Esophagus (tissue), 2 donors: ENCODE results near the gene ERBB4. TPM values are rescaled to one million over a fixed set of nuclear protein-coding genes. Genes with fewer than 3 reads are reported as not detected.

ENCODE experiments used
- H3K27ac ChIP-seq, 2 donors: one replicate each; pipeline ENCODE4 v1.5.1; 2013; ENCODE audit warnings: low read depth in 2 of 2, mild to moderate bottlenecking in 2 of 2, inconsistent platforms in 1 of 2, low read length in 1 of 2, moderate library complexity in 1 of 2
- H3K27me3 ChIP-seq, 2 donors: one replicate each; pipeline ENCODE4 v1.6.1; 2013; ENCODE audit warnings: low read length in 2 of 2, control low read depth in 1 of 2, mild to moderate bottlenecking in 1 of 2; ENCODE audit not compliant: insufficient read depth in 2 of 2, control insufficient read depth in 1 of 2
- H3K36me3 ChIP-seq, 2 donors: one replicate each; pipeline ENCODE4 v1.6.1; 2013; ENCODE audit warnings: low read length in 1 of 2; ENCODE audit not compliant: control insufficient read depth in 2 of 2, insufficient read depth in 2 of 2
- H3K4me1 ChIP-seq, 2 donors: one replicate each; pipeline ENCODE4 v1.6.1; 2013; ENCODE audit warnings: low read length in 1 of 2; ENCODE audit not compliant: control insufficient read depth in 2 of 2, insufficient read depth in 2 of 2
- H3K4me3 ChIP-seq, 2 donors: one replicate each; pipeline ENCODE4 v1.5.1; 2013; ENCODE audit warnings: low read length in 2 of 2, mild to moderate bottlenecking in 2 of 2, low read depth in 1 of 2, moderate library complexity in 1 of 2
- H3K9me3 ChIP-seq, 2 donors: one replicate each; pipeline ENCODE4 v1.6.1; 2013; ENCODE audit warnings: mild to moderate bottlenecking in 2 of 2, low read depth in 1 of 2, low read length in 1 of 2, moderate library complexity in 1 of 2; ENCODE audit not compliant: control insufficient read depth in 2 of 2, insufficient read depth in 1 of 2
- WGBS, 2 donors: extraction: QIAGEN DNeasy Blood & Tissue Kit; methylation state at CpG; one replicate each; pipeline ENCODE4 v1.1.7; 2013; 5-methylcytosine and 5-hydroxymethylcytosine counted together
- polyA plus RNA-seq, 2 donors: library from polyadenylated mRNA; stranded (reverse); fragments of 200-250 nt; gene quantifications; one replicate each; pipeline ENCODE4 v1.2.3, GENCODE V29; 2013
- donor health status: healthy with polysubstance abuse.
- donor health status: Bipolar disorder and iron deficiency.

The ERBB4 gene
- polyA plus RNA-seq, 2 donors, result under 0.01 to 0.06 TPM

DNA sequence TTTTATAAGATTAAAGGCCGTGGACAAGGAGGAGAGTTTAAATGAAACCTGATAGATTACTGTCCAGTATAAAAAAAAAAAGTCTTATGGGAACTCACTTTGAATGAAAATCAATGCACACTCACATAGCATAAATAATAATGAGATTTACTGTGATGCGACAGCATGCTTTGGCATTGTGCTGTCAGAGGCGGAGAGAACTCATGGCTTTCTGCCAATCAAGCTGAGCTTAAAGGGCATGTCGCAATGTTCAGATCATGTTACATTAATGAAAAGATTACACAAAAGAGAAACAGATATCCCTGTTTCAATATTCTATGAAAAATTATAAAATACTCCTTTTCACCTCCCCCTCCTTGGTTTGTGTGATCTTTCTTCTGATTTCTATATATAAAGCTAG, 310.8 kb downstream of the ERBB4 start:
- Histone ChIP-seq H3K4me1 (no peaks in the 10 kb centered on the region), H3K36me3 (no peaks in the 10 kb centered on the region), H3K4me3 (no peak overlapping the region), H3K27me3 (no peaks in the 10 kb centered on the region), H3K9me3 (no peaks in the 10 kb centered on the region), H3K27ac (no peak overlapping the region)
- 19 to 28% methylated on average over 4 of the region's 4 CpGs for WGBS, 2 donors

DNA sequence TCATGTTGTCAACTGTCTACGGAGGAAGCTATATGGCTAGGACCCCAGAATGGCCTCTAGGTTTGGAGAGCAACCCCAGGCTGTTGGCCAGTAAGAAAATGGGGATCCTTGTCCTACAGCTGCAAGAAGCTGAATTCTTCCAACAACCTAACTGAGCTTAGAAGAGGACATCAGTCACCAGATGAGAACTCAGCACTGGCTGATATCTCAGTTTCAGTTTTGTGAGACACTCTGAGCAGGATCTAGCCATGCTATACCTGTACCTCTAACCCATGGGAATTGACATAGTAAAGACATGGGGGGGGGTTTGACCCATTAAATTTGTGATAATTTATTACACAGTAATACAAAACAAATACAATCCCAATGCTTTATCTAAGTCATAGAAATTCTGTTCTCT, 312.5 kb downstream of the ERBB4 start:
- WGBS, 2 donors, result 83 to 93% methylated on average over 1 of the region's 1 CpG
- Histone ChIP-seq H3K27me3 (no peaks in the 10 kb centered on the region), H3K9me3 (no peaks in the 10 kb centered on the region), H3K4me3 (no peak overlapping the region), H3K27ac (no peak overlapping the region), H3K4me1 (no peaks in the 10 kb centered on the region), H3K36me3 (no peaks in the 10 kb centered on the region)

DNA sequence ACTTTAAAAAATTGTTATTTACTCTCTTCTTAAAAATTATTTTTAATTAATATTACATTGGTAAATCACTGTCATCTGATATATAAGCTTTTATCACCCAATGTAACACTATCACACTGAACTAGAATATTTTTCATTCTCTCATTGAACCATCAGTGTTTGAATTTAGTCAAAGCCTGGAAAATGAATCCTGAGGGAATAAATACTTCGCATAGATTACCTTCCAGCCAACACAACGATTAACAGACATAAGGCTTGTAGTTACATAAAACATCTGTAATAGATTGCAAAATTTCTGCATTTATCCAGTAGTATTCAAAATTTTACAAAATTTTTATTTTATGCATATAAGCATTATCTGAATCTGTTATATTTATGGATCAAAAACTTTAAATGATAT, 314.9 kb downstream of the ERBB4 start:
- H3K27me3 ChIP-seq, result no peaks in the 10 kb centered on the region
- no peaks in the 10 kb centered on the region for H3K9me3 ChIP-seq
- H3K27ac ChIP-seq, result no peak overlapping the region
- no peaks in the 10 kb centered on the region for H3K36me3 ChIP-seq
- H3K4me3 ChIP-seq, result no peak overlapping the region
- no peaks in the 10 kb centered on the region for H3K4me1 ChIP-seq
- 64 to 79% methylated on average over 2 of the region's 2 CpGs for WGBS, 2 donors

DNA sequence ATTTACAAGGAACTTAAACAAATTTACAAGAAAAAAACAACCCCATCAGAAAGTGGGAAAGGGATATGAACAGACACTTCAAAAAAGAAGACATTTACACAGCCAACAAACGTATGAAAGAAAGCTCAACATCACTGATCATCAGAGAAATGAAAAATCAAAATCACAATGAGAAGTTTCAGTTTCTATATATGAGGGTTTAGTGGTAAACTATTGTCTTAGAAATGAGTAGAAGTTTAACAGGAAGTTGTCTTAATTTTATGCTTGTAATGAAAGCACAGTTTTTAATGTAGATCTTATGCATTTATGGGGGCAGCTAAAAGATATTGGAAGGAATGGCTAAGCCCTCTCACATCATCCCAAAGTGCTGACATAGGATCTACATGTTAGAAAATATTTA, 325.4 kb downstream of the ERBB4 start:
- 46 to 68% methylated on average over 1 of the region's 1 CpG for WGBS, 2 donors

DNA sequence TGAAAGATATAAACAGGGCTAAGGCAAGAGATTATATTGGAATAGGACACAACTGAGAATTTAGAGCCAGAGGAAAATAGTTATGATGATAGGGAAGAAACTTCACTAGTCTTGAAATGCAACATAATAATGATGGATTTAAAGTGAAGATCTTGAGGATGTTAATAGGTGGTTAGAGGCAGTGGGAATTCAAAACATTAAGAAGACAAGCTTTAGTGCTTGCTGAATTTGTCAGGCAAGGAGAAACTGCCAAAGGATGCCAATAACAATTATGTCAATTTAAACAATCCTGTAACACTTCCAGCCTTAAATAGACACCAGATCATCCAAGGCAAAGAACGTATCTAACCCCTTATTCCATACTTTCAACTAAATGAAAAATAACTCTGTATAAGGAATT, 330.1 kb downstream of the ERBB4 start:
- WGBS, 2 donors, result 61 to 63% methylated on average over 1 of the region's 1 CpG
- Histone ChIP-seq H3K36me3 (no peaks in the 10 kb centered on the region), H3K27me3 (no peaks in the 10 kb centered on the region), H3K4me3 (no peak overlapping the region), H3K27ac (no peak overlapping the region), H3K9me3 (no peaks in the 10 kb centered on the region), H3K4me1 (no peaks in the 10 kb centered on the region)

More for the DNA sequence above, 325.4 kb downstream of the ERBB4 start:
- no peaks in the 10 kb centered on the region for H3K36me3 ChIP-seq
- H3K27ac ChIP-seq, result no peak overlapping the region
- H3K4me1 ChIP-seq, result no peaks in the 10 kb centered on the region
- no peaks in the 10 kb centered on the region for H3K27me3 ChIP-seq
- no peak overlapping the region for H3K4me3 ChIP-seq
- no peaks in the 10 kb centered on the region for H3K9me3 ChIP-seq

DNA sequence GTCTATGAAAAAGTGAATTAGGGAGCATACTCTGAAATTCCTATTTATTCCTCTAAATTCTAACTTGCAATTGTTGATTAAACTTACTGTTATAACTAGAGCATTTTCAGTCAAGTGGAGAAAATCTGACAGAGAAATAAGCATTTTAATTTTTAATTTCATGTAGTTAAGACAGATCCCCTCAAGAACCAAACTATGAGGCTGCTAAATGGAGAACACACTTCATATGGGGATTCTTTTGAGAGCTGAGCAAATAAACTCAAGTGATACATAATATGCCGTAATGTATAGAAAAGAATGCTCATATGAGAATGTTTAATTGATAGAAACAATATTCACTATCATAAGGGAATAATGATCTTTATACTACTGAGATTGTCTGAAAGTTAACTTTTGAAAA, 340.8 kb downstream of the ERBB4 start:
- Histone ChIP-seq H3K36me3 (no peaks in the 10 kb centered on the region), H3K9me3 (no peaks in the 10 kb centered on the region), H3K4me3 (no peak overlapping the region), H3K4me1 (no peaks in the 10 kb centered on the region), H3K27me3 (no peaks in the 10 kb centered on the region), H3K27ac (no peak overlapping the region)
- WGBS, 2 donors, result 78 to 91% methylated on average over 1 of the region's 1 CpG

DNA sequence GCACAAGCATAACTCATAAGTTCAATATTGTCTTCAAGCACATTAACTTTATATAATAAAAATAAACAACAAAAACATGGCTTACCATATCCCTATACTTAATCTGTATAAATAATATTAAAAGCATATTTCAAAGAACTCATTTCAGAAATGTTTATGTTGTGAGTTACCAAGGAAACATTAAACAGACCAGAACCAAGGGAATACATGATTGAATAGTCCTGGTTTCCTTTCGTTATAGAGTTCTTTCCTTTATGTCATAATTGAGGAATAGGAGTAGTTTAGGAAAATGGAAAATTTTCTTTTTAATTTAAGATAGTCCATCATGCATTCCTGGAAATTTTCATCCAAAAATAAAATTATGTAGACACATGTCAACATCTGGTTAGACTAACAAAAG, 343.0 kb downstream of the ERBB4 start:
- H3K36me3 ChIP-seq, result no peaks in the 10 kb centered on the region
- H3K4me3 ChIP-seq, result no peak overlapping the region
- no peaks in the 10 kb centered on the region for H3K4me1 ChIP-seq
- H3K27ac ChIP-seq, result no peak overlapping the region
- whole genome bisulfite sequencing, 2 donors, result 13 to 57% methylated on average over 1 of the region's 1 CpG
- H3K9me3 ChIP-seq, result no peaks in the 10 kb centered on the region
- no peaks in the 10 kb centered on the region for H3K27me3 ChIP-seq

DNA sequence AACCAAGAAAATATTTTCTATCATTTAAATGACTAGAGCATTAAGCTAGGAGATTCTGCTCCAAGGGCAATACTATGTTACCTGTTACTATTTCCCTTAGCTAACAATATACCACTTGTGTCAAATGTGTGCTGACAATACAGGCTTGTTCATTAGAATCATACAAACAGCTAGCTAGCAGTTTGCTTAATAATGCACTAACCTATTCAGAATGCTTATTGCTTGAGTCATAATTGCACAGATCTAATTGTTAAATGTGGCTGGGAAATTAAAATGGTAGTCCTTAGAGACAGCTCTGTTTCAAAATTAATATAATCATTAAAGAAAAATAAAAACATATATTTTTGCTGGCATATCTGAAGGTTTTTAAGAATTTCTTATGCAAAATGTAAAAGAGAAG, 344.2 kb downstream of the ERBB4 start:
- no peak overlapping the region for H3K27ac ChIP-seq
- H3K27me3 ChIP-seq, result no peaks in the 10 kb centered on the region
- H3K36me3 ChIP-seq, result no peaks in the 10 kb centered on the region
- H3K9me3 ChIP-seq, result no peaks in the 10 kb centered on the region
- H3K4me3 ChIP-seq, result no peak overlapping the region
- H3K4me1 ChIP-seq, result no peaks in the 10 kb centered on the region

DNA sequence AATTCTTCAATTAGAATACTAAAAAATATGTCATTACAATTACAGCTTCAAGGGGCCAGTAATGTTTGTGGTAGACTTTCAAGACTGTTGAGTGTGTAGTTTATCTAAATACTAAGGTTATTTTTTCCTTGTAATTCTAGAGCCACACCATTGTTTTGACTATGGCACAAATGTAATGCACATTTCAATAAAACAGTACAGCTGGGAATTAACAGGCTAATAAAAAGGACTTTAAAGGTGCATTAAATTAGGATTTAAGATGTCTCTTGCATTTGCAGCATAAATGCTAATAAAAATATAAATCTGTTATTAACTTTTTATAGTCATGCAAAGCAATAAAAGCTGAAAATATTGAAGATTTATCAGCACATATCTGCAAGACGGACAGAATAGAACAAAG, 344.8 kb downstream of the ERBB4 start:
- H3K4me3 ChIP-seq, result no peak overlapping the region
- WGBS, 2 donors, result 90 to 93% methylated on average over 1 of the region's 1 CpG
- H3K36me3 ChIP-seq, result no peaks in the 10 kb centered on the region
- H3K4me1 ChIP-seq, result no peaks in the 10 kb centered on the region
- H3K27me3 ChIP-seq, result no peaks in the 10 kb centered on the region
- no peak overlapping the region for H3K27ac ChIP-seq
- no peaks in the 10 kb centered on the region for H3K9me3 ChIP-seq

DNA sequence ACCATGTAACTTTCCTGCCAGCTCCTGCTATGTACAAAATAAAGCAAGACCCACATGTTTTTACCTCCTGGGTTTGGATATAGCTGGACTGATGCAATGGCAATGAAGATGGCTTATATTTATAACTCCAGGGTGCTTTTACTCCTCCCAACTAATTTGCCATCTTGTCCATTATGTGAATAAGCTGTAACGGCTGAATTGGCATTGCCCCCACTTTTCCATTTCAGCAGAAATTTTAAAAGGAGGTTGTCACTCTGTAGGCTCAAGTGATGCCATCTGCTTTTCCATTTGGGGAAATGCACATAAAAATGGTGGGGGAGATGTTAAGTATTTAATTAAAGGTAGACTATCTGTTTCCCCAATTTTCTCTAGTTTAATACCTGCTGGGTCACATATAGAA, 345.5 kb downstream of the ERBB4 start:
- H3K4me3 ChIP-seq, result no peak overlapping the region
- WGBS, 2 donors, result 57% methylated on average over 1 of the region's 1 CpG
- H3K27me3 ChIP-seq, result no peaks in the 10 kb centered on the region
- H3K36me3 ChIP-seq, result no peaks in the 10 kb centered on the region
- H3K9me3 ChIP-seq, result no peaks in the 10 kb centered on the region
- no peak overlapping the region for H3K27ac ChIP-seq
- H3K4me1 ChIP-seq, result no peaks in the 10 kb centered on the region
